HG02970 (cell line): ENCODE results near the gene SLC22A31.
"Not testable (repeated sequence)": the region's sequence is repeated elsewhere in the genome, so short reads cannot be mapped to it uniquely, and the experiment has no call there.

Experiments used
- ATAC-seq: cut with Tn5 transposase; IDR thresholded peaks from one replicate; pipeline ENCODE4 v1.9.1; 2021; ENCODE audit warnings: mild to moderate bottlenecking, moderate library complexity, moderate number of reproducible peaks; ENCODE audit not compliant: unreplicated experiment, low FRiP score

SLC22A31 gene

DNA sequence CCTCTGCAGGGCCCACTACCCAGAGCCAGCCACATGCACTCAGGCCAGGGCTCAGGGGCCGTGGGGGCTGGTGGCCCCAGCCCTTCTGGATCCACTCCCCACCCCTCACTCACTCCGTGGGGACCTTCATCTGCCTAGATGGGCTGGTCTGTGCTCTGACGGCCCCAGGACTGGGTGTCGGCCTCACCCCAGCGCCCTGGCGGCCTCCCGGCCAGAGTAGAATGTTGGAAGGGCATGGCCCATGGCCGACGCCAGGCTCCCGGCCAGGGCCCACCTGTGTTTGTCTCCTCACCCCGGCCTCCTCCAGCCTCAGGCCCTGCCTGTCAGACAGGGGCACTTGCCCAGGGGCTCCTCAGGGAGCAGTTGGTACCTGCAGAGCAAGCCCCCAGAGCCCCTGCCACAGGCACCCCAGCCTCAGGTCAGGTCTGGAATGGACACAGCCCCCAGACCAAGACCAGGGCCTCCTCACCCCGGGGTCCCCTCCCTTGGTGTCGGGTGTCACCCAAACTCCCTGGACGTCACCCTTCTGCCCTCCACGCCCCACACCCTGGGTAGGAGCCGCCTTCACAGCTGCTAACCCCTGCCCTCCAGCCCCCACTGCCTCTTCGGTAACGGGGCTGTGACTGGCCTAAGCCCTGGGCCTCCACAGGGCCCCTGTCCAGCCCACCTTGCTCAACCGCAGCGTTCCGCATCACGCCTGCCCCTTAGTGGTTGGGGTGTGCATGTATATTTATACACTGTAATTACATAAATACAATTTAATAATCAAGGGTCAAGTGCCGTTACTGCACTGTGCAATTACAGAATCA, 31.8 kb downstream of the SLC22A31 start:
- ATAC-seq, result no peak

DNA sequence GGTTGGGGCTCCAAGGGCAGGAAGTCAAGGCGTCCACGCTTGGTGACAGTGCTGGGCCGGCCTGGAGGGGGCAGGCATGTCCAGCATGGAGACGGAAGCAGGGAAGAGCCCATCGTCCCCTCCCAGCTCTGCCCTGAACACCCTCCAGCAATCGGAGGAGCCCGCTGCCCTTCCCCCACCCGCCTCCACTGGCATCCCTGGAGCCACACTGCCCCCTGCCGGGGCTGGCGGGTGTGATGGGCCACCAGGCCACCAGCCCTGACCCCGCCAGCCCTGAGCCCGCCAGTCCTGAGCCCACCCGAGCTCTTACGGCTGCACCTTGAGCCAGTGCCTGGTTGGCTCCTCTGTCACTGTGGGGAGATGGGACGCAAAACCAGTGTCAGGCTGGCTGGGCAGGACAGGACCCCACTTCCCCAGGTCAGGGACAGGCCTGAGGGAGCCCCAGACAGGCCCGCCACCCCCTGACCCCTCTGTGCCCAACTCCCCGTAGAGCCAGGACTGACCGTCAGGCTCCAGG, 32.9 kb downstream of the SLC22A31 start:
- no peak for ATAC-seq

DNA sequence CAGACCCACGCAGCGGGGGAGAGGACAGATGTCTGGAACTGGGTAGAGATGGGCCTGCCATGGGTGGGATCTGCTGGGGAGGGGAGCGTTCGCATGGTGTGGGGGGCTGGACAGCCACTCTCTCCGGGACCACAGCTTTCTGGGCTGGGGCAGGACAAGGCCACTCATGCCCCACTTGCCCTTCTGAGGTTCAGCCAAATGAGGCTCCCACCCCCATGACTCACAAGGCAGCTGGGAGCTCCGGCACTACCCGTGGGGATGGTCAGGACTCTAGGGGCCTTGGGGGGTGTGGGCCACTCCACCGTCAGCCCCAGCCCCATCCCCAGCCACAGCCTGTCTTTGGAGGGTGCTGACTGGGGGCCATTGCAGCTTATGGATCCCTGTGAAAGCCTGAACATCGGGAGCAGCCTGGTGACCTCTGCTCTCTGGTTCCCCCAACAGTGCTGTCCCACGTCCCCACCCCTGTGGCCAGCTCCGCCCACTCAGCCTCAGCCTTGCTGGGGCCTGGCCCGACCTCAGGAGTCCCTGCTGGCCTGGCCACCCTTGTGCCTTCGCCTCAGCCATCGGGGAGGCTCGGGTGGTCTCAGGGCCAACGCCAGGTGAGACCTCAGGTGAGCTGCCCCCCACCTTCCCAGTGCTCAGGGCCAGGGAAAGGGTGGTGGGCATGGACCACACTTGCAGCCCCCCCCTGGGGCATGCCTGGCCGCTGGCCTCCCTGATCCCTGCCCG, 33.5 kb downstream of the SLC22A31 start:
- ATAC-seq, result no peak

DNA sequence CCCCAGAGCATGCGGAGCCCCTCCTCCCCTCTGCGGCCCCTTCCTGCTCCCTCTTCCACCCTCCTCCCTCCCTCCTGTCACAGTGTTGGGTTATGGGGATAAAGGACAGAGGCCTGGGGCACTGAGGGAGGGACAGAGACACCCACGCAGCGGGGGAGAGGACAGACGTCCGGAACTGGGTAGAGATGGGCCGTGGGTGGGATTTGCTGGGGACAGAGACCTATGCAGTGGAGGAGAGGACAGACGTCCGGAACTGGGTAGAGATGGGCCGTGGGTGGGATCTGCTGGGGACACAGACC, 34.7 kb downstream of the SLC22A31 start:
- not testable (repeated sequence) for ATAC-seq

DNA sequence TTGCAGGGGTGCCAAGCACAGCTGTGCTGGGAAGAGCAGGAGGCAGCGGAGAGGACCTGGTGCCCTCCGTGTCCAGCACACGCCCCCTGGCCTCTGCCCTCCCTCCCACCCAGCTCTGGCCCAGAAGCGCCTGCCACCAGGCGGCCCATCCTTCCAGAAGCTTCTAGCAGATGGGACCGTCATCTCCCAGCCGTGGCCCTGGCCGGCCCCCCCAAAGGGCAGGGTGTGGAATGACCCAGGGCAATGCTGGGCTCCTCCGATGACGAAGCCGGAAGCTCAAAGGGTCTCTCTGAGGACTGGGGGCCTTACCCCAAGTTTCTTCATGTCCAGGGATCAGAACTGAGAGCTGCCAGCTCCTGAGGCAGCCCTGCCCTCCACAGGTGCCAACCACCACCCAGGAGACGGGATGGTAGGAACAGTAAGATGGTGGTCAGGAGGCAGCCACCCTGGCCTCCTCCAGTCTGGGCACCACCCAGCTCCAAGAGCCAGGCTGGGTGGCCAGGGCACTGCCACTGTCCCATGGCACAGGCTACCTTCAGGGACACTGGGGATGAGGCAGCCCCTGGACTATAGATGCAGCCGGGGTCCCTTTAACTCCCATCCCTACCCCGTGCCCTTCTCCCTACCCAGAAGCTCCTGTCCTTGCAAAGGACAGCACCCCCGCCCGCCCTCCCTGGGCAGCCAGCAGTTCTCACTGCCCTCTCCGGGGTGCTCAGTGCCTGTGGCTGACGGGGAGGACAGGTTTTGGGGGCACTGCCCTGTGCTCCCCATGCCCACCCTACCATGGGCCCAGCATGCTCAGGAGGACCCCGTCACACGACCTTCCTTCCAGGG, 35.3 kb downstream of the SLC22A31 start:
- no peak for ATAC-seq

DNA sequence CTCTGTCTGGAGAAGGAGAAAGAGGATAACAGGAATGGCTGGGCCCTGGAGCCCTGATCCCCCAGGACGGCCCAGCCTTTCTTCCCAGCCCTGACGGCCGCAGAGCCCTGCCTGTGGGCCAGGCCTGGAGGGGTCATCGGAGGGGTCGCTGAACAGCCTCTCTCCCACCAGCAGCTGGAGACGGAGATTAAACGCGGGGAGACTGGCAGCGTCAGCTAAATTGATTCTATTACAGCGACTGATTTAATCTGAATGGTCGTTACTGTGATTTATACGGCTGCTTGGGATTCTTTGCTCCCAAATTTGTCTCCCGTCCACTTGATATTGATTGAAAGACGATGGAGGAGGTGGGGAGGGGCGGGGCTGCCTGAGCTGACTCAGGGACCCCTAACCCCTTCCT, 35.9 kb downstream of the SLC22A31 start:
- ATAC-seq, result no peak

GRCh38 chr16:89163297-89163696, 37.0 kb downstream of the SLC22A31 start:
- ATAC-seq, result no peak

DNA sequence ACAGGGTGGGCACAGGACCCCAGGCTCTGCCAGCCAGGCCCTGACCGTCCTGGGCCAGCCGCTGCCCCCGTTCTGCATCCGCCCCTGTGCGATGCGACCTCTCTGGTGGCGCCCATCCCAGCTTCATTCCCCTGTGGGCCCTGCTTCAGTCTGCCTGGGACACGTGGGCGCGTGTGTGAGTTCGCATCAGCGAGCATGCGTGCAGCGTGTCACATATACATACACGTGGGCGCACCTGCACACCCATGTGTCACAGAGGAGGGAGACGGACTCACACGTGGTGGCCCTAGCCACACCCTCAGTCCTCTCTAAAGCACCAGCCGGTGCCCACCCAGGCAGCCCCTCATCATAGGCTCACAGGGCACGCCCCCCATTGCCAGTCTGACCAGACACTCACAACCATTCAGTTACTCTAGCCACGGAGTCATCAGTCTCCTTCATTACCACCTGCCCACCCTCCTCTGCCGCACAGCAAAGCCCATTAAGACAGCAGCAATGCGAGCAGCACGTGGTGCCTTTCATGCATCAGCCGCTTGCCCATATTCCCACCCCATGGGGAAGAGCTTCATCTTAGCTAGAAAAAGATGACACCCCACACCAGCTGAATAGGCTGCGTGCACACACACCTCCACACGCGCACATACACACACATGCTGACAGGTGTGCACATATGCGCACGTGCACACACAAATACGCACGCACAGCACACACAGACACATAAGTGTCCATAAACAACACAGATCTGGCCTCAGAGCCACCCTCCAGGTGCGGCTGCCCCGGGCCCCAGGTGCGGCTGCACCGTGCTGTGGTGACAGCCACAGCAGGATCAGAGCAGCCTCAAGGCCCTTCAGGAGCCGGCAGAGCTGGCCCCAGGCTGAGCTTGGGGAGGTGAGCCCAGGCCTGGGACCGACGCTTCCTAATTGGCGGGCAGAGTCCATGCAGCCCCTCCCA, 38.3 kb downstream of the SLC22A31 start:
- no peak for ATAC-seq

DNA sequence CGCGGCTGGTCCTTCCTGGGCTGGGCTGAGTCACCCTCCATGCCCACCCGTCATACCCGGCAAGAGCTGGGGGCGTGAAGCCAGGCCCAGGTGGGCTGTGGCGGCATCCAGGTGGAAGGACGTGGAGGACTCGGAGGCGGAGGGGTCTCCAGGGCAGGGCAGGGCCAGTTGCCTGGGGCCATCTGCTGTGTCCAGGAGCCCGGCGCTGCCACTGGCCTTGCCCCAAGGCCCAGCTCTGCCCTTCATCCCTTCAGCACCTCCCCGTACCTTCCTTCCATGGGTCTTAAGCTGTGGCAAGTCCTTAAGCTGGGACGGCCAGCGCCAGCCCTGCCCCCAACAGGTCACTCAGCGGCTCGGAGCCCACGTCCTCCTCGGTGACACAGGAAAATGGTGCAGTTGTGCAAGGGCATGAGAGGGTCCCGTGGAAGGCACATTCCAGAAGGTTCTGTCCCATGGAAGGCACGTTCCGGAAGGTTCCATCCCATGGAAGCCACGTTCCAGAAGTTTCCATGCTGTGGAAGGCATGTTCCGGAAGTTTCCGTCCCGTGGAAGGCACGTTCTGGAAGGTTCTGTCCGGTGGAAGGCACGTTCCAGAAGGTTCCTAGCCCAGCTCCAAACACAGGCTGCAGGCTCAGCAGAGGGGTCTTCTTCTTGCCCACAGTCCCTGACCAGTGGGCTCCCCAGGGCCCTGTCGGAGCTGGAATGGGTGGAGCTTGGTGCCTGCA, 39.2 kb downstream of the SLC22A31 start:
- no peak for ATAC-seq

- no peak for ATAC-seq
Observed at GRCh38 chr16:89159850-89160354, 40.4 kb downstream of the SLC22A31 start.

DNA sequence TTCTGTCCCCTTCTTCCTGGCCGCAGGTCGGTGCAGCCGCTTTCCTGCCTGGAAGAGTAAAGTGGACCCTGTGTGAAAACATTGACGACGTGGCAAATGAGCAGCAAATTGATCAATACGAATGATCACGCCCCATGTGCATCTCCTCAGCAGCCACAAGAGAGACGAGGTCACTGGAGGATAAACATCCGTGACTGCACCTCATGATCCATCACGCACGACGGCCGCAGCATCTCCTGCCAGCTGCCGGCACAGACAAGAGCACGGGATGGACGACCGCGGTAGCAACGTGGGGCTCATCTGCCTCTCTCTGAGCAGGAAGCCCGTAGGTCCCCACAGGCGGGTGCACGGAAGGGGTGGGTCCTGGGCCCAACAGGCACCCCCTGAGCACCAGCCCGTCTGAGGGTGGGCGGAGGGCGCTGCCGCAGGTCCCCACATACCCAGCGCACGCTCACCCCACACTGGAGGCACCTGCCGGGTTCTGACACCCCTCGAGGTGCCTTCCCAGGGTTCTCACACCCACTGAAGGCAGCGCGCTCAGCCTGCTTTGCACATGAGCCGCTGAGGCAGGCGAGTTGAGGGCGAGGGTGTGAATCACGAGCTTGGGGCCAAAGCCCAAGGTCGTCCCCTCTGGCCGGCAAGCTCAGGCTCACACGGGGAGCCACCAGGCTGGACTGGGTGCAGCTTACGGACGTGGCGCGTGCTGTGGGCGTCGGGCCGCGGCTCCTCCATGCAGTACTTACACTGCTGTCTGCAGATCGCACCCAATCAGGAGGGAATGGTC, 41.1 kb downstream of the SLC22A31 start:
- ATAC-seq, result no peak

- no peak for ATAC-seq
Observed at GRCh38 chr16:89157778-89158177, 42.6 kb downstream of the SLC22A31 start.

DNA sequence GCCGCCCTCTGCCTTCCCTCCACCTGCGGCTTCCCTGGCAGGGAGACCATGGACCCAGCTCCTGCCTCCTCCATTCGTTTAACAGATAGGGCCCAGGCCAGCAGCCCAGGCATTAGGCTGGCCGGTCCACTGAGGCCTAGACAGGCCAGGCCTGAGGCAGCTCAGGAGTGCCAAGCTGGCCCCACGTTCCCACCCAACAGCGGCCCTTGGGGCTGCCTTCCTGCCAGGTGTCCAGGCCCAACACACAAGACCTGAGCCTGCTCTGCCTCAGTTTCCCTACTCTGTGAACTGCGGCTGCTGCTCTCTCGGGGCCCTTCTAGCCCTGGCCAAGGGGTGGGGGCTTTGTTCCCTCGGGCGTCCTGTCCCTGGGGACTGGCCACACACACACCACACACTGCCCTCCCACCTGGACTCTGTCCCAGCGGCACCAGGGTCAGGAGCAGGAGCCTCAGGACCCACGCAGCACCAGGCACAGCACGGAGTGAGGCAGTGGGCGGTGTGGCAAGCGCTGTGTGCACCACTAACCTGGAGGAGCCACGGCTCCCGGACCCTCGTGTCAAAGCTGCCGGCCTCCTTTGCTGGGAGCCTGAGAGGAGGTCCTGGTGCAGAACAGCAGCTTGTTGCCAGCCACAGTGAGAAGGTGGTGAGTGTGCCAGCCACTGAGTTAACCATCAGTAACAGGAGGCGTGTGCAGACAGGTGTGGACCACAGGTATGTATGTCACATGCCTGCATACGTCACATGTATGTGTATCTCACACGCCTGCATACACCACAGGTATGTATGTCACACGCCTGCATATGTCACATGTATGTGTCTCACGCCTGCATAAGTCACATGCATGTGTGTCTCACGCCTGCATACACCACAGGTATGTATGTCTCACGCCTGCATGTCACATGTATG, 43.3 kb downstream of the SLC22A31 start:
- ATAC-seq, result no peak

GRCh38 chr16:89155851-89156739, 44.2 kb downstream of the SLC22A31 start:
- no peak for ATAC-seq

DNA sequence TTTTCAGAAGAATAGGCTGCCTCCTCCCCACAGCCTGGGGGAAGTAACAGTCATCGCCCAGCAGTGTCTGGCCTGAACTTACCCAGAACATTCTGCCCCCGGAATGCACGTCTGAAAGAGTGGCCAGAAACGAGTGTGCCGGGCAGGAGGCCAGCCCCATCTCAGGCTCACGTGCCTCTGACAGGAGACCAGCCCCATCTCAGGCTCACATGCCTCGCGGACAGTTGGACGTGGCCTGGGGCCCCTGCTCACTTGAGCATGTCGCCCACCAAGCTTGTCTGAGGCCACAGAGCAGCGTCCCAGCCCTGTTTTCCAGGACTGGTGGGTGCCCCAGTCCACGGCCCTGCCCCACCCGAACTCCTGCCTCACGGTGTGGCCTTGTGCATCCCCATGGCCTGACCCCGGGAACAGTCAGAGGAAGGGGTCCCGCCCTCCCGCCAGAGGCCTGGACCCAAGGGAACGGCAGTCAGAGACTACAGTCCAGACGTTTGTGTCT, 45.1 kb downstream of the SLC22A31 start:
- ATAC-seq, result no peak
